AG09319 (cell line): ENCODE results near the gene JAK3.

Source experiments
- DNase-seq: peaks from one replicate; pipeline ENCODE4 v3.0.0-alpha.2; 2010; ENCODE audit warnings: low read depth; ENCODE audit errors: extremely low read depth
- CTCF ChIP-seq: IDR thresholded peaks from 2 replicates; pipeline ENCODE4 v1.5.1; 2011; ENCODE audit warnings: low read depth, mild to moderate bottlenecking, inconsistent platforms, low read length, moderate library complexity

The JAK3 gene

DNA sequence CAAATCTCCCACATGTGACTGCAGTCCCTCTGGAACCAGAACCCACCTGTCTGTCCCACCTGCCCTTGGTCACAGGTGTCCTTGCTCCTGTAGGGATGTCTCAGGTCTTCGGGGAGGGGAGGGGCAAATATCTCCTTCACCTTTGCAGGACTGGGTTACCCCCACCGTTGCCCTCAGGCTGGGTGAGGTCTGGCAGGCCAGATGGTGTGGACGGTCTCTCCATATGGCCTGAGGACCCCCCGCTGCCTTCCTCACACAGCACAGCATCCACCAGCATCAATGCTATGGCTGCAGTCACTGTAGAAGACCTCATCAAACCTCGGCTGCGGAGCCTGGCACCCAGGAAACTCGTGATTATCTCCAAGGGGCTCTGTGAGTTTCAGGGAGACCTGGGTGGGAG, 33.9 kb upstream of the JAK3 start:
- TF ChIP-seq CTCF, result no peak
- no peak for DNase-seq

- no peak for DNase-seq
- no peak for TF ChIP-seq CTCF
These were observed 31.7 kb upstream of the JAK3 start for GRCh38 chr19:17879466-17879865.

- no peak for DNase-seq
- no peak for TF ChIP-seq CTCF
These were observed 29.9 kb upstream of the JAK3 start for GRCh38 chr19:17877696-17878095.

DNA sequence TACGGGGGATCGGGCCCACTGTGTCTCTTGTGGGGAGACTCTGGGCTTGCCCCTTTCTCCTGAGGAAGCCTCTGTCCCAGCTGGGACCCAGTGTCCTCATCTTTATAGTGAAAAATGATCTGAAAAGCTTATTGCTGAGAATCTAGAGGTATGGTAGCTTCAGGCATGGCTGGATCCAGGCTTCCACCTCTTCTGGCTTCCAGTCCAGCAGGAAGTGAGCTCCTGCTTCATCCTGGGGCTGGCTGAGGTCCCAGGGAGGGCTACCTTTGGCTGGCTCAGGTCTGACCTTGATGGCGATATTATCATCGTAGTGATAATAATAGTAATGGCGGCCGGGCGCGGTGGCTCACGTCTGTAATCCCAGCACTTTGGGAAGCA, 27.0 kb upstream of the JAK3 start:
- DNase-seq, result no peak
- no peak for TF ChIP-seq CTCF

- TF ChIP-seq CTCF, result no peak
- no peak for DNase-seq
These were observed 26.3 kb upstream of the JAK3 start for GRCh38 chr19:17873786-17874757.

DNA sequence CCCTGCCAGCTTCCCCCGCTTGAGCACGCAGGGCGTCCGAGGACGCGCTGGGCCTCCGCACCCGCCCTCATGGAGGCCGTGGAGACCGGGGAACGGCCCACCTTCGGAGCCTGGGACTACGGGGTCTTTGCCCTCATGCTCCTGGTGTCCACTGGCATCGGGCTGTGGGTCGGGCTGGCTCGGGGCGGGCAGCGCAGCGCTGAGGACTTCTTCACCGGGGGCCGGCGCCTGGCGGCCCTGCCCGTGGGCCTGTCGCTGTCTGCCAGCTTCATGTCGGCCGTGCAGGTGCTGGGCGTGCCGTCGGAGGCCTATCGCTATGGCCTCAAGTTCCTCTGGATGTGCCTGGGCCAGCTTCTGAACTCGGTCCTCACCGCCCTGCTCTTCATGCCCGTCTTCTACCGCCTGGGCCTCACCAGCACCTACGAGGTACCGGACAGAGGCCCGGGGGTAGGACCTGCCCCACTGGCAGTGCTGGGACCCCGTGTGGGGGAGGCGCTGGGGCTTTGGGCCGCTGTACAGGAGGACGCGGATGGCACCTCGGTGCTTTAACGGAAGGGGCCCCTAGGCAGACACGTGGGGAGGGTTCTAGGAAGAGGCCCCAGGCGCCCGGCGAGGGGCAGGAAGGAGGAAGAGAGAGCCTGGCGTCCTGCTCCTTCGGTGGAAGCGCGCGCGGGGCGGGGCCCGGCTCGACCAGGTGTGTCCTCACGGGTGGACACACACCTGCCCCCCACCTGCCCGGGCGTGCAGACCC, 24.6 kb upstream of the JAK3 start:
- no peak for TF ChIP-seq CTCF
- DNase-seq, result no peak

GRCh38 chr19:17871878-17872250, 24.1 kb upstream of the JAK3 start, which contains the start of gene SLC5A5:
Gene SLC5A5 (plus strand): TSS chr19:17871945. CDS start chr19:17872320, 375 bp downstream.
- no peak for TF ChIP-seq CTCF
- no peak for DNase-seq
